Trophoblast cell (in vitro differentiated cells and primary cell): ENCODE measurements around the gene SGF29.
"Not testable (repeated sequence)": the region's sequence is repeated elsewhere in the genome, so short reads cannot be mapped to it uniquely, and the experiment has no call there.

ENCODE experiments used
- DNase-seq, 2 donors: peaks; one replicate each; pipeline ENCODE4 v3.0.0-alpha.2; 2016
- H2AFZ ChIP-seq: 2 replicates; pipeline ENCODE4 v1.6.1; 2013; ENCODE audit warnings: low read length, moderate library complexity, mild to moderate bottlenecking; ENCODE audit not compliant: insufficient read depth, poor library complexity
- H2AK5ac ChIP-seq: 2 replicates; pipeline ENCODE4 v1.6.1; 2013; ENCODE audit warnings: mild to moderate bottlenecking, low read length
- H2BK120ac ChIP-seq: 2 replicates; pipeline ENCODE4 v1.6.1; 2013; ENCODE audit warnings: low read length, mild to moderate bottlenecking, moderate library complexity; ENCODE audit not compliant: insufficient read depth, poor library complexity
- H2BK12ac ChIP-seq: 2 replicates; pipeline ENCODE4 v1.6.1; 2013; ENCODE audit warnings: mild to moderate bottlenecking, low read length, moderate library complexity
- H2BK5ac ChIP-seq: 2 replicates; pipeline ENCODE4 v1.6.1; 2013; ENCODE audit warnings: low read length, low read depth, moderate library complexity, mild to moderate bottlenecking; ENCODE audit not compliant: poor library complexity
- H3K14ac ChIP-seq: 2 replicates; pipeline ENCODE4 v1.6.1; 2013; ENCODE audit warnings: mild to moderate bottlenecking, low read length
- H3K18ac ChIP-seq: 2 replicates; pipeline ENCODE4 v1.6.1; 2013; ENCODE audit warnings: mild to moderate bottlenecking, low read length
- H3K23ac ChIP-seq: 2 replicates; pipeline ENCODE4 v1.6.1; 2013; ENCODE audit warnings: low read length
- H3K27ac ChIP-seq: 2 replicates; pipeline ENCODE4 v1.5.1; 2013; ENCODE audit warnings: low read depth, mild to moderate bottlenecking, inconsistent platforms, low read length, moderate library complexity
- H3K27me3 ChIP-seq: 2 replicates; pipeline ENCODE4 v1.6.1; 2013; ENCODE audit warnings: inconsistent platforms, mild to moderate bottlenecking, low read length, moderate library complexity; ENCODE audit not compliant: insufficient read depth
- H3K36me3 ChIP-seq, 2 experiments: 1 replicate in 1 of 2; 2 replicates in 1 of 2; pipeline ENCODE4 v1.6.1; 2013; ENCODE audit warnings: low read length in 2 of 2, mild to moderate bottlenecking in 2 of 2, moderate library complexity in 1 of 2; ENCODE audit not compliant: insufficient read depth in 2 of 2, control insufficient read depth in 1 of 2
- H3K4ac ChIP-seq: 2 replicates; pipeline ENCODE4 v1.6.1; 2013; ENCODE audit warnings: low read depth, mild to moderate bottlenecking, low read length, moderate library complexity
- H3K4me1 ChIP-seq, 2 experiments: 1 replicate in 1 of 2; 2 replicates in 1 of 2; pipeline ENCODE4 v1.6.1; 2013; ENCODE audit warnings: low read length in 2 of 2, mild to moderate bottlenecking in 2 of 2, moderate library complexity in 1 of 2; ENCODE audit not compliant: insufficient read depth in 2 of 2, control insufficient read depth in 1 of 2
- H3K4me2 ChIP-seq: 2 replicates; pipeline ENCODE4 v1.6.1; 2013; ENCODE audit warnings: inconsistent platforms, mild to moderate bottlenecking, low read length, moderate library complexity
- H3K4me3 ChIP-seq: 2 replicates; pipeline ENCODE4 v1.5.1; 2013; ENCODE audit warnings: mild to moderate bottlenecking, low read depth, low read length, inconsistent platforms
- H3K79me1 ChIP-seq: one replicate; pipeline ENCODE4 v1.6.1; 2013; ENCODE audit warnings: low read length
- H3K79me2 ChIP-seq: 2 replicates; pipeline ENCODE4 v1.6.1; 2013; ENCODE audit warnings: low read length, mild to moderate bottlenecking; ENCODE audit not compliant: control insufficient read depth, insufficient read depth, poor library complexity
- H3K9ac ChIP-seq: 2 replicates; pipeline ENCODE4 v1.6.1; 2013; ENCODE audit warnings: mild to moderate bottlenecking, low read length
- H3K9me3 ChIP-seq: 2 replicates; pipeline ENCODE4 v1.6.1; 2013; ENCODE audit warnings: low read depth, mild to moderate bottlenecking, control low read depth, inconsistent platforms, low read length; ENCODE audit not compliant: insufficient read depth
- H4K12ac ChIP-seq: 2 replicates; pipeline ENCODE4 v1.6.1; 2013; ENCODE audit warnings: low read depth, mild to moderate bottlenecking, low read length, moderate library complexity
- H4K8ac ChIP-seq: 2 replicates; pipeline ENCODE4 v1.6.1; 2013; ENCODE audit warnings: low read depth, mild to moderate bottlenecking, low read length, moderate library complexity
- H4K91ac ChIP-seq: one replicate; pipeline ENCODE4 v1.6.1; 2013; ENCODE audit warnings: low read depth, mild to moderate bottlenecking, low read length, moderate library complexity
- WGBS: extraction: QIAGEN DNeasy Blood & Tissue Kit; methylation state at CpG from one replicate; pipeline ENCODE4 v1.1.7; 2013; ENCODE audit warnings: missing lambda C conversion rate; ENCODE audit not compliant: insufficient read length, insufficient coverage; ENCODE audit errors: extremely low coverage; 5-methylcytosine and 5-hydroxymethylcytosine counted together

The SGF29 gene

GRCh38 chr16:28630905-28631304 is 77.2 kb downstream of the SGF29 start:
- H3K79me2 ChIP-seq, H3K18ac ChIP-seq, H3K4me2 ChIP-seq, DNase-seq, H3K27me3 ChIP-seq, H3K4me3 ChIP-seq, H2BK120ac ChIP-seq, H2BK5ac ChIP-seq, H3K9ac ChIP-seq, H4K12ac ChIP-seq, H4K8ac ChIP-seq, H3K9me3 ChIP-seq, H3K14ac ChIP-seq, H3K23ac ChIP-seq, H3K36me3 ChIP-seq, H3K27ac ChIP-seq, H2AK5ac ChIP-seq, H3K4me1 ChIP-seq, H2AFZ ChIP-seq, H2BK12ac ChIP-seq, H4K91ac ChIP-seq, H3K4ac ChIP-seq, H3K79me1 ChIP-seq: not testable (repeated sequence)
- WGBS = no CpG with 5 or more reads among the region's 5 CpGs

- WGBS = no CpG with 5 or more reads among the region's 5 CpGs
- DNase-seq = peak; percentile 27 to 78
- H3K4me2 ChIP-seq, H3K36me3 ChIP-seq, H3K4ac ChIP-seq, H4K91ac ChIP-seq, H3K27me3 ChIP-seq, H2AK5ac ChIP-seq, H3K23ac ChIP-seq, H3K4me3 ChIP-seq, H2BK12ac ChIP-seq, H3K9me3 ChIP-seq, H3K79me1 ChIP-seq, H4K12ac ChIP-seq, H2BK120ac ChIP-seq, H2AFZ ChIP-seq, H3K4me1 ChIP-seq, H4K8ac ChIP-seq, H3K27ac ChIP-seq, H2BK5ac ChIP-seq, H3K18ac ChIP-seq, H3K79me2 ChIP-seq, H3K14ac ChIP-seq, H3K9ac ChIP-seq: not testable (repeated sequence)
Measured at GRCh38 chr16:28636093-28636823, 82.5 kb downstream of the SGF29 start.

GRCh38 chr16:28637765-28638164 is 84.0 kb downstream of the SGF29 start, which contains the start of gene NPIPB8:
Gene NPIPB8, plus strand, starts transcription at chr16:28638065. Its CDS starts 296 bp downstream, at chr16:28638361.
- H3K36me3 ChIP-seq, H2BK5ac ChIP-seq, H2BK12ac ChIP-seq, H3K27ac ChIP-seq, H3K27me3 ChIP-seq, H2BK120ac ChIP-seq, H2AK5ac ChIP-seq, DNase-seq, H3K4me1 ChIP-seq, H3K4ac ChIP-seq, H2AFZ ChIP-seq, H3K14ac ChIP-seq, H4K8ac ChIP-seq, H4K91ac ChIP-seq, H3K79me1 ChIP-seq, H3K23ac ChIP-seq, H3K18ac ChIP-seq, H3K9ac ChIP-seq, H3K4me2 ChIP-seq, H3K4me3 ChIP-seq, H4K12ac ChIP-seq, H3K79me2 ChIP-seq, H3K9me3 ChIP-seq: not testable (repeated sequence)
- WGBS = no CpG with 5 or more reads among the region's 1 CpG

GRCh38 chr16:28638359-28638758 is 84.6 kb downstream of the SGF29 start:
- H3K9ac ChIP-seq, DNase-seq, H3K4me1 ChIP-seq, H3K4me3 ChIP-seq, H3K18ac ChIP-seq, H3K14ac ChIP-seq, H3K79me1 ChIP-seq, H3K4ac ChIP-seq, H2BK12ac ChIP-seq, H2AK5ac ChIP-seq, H2BK120ac ChIP-seq, H3K9me3 ChIP-seq, H3K36me3 ChIP-seq, H4K12ac ChIP-seq, H3K27me3 ChIP-seq, H4K91ac ChIP-seq, H2BK5ac ChIP-seq, H3K4me2 ChIP-seq, H3K23ac ChIP-seq, H2AFZ ChIP-seq, H3K27ac ChIP-seq, H3K79me2 ChIP-seq, H4K8ac ChIP-seq: not testable (repeated sequence)
- no CpG with 5 or more reads among the region's 5 CpGs for WGBS
